ENCODE data around the gene NEDD4L. TPM values are rescaled to one million over a fixed set of nuclear protein-coding genes. Genes with fewer than 3 reads are reported as not detected.
A peak's percentile ranks its signal among the peaks of the same experiment; 100 is the strongest.

The NEDD4L gene
- total RNA-seq, 1 donor from 2014 or later = 30.9 TPM

DNA sequence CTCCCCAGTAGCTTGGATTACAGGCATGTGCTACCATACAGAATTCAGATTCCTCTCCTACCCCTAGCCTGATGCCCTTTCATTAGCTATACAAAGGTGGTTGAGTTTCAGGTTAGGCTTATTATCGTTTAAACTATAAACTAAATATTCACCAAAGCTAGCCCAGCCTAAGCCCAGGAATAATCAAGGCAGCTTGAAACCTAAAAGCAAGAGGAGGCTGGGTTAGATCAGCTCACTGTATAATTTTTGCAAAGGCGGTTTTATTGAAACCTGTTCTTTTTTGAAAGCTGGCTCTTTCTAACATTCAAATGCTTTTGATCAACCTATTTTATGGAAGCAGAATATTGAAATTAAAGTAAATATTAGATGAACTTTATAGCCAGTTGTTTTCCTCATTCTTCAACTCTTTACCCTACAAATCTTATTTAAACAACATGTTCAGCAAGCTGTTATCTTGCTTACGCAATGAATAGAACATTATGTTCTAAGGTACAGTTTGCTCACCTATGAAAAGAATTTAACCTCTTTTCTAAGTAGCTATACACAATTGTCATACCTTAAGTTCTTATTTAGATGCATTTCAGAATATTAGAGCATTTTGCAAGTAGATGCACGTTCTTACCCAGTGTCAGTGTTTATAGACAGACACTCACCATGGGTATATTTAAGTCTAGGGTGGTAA lies 241.6 kb downstream of the NEDD4L start:
- intact Hi-C loops (cut with DNase I) = no loop called here
- no peak for ATAC-seq
- DNase-seq (ENCODE audit: low spot score) = no peak

DNA sequence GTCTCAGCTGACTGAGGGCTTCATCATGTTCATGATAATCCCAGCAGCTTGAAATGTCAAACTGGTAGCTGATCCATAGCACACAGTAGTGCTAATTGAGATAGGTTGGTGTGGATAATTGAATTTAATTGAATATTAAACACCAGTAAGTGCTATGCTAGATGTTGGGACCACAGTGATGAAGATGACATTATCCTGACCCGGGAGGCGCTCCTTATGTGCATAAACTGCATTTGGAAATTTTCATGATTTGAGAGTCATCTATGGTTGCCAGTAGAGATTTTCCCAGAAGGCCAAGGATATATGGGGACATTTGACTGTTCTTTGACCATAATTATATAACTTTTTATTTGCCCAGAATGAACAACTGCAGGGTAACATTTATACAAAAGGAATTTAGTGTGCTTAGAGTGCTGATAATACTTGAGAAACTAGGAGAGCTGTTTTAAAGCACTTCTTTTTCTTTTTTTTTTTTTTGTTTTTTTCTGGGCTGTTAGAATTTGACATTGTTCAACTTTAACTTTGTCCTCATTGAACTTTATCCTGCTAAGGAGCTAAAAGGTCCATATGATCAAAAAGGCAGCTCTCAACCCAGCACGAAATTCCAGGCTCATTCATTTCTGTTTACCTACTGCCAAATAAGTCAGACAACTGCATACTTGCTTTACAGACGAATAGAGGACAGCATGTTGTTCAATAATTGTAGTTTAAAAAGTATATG lies 242.8 kb downstream of the NEDD4L start:
- DNase-seq (ENCODE audit: low spot score) (no peak), ATAC-seq (no peak)
- intact Hi-C loops (cut with DNase I) = no loop called here

DNA sequence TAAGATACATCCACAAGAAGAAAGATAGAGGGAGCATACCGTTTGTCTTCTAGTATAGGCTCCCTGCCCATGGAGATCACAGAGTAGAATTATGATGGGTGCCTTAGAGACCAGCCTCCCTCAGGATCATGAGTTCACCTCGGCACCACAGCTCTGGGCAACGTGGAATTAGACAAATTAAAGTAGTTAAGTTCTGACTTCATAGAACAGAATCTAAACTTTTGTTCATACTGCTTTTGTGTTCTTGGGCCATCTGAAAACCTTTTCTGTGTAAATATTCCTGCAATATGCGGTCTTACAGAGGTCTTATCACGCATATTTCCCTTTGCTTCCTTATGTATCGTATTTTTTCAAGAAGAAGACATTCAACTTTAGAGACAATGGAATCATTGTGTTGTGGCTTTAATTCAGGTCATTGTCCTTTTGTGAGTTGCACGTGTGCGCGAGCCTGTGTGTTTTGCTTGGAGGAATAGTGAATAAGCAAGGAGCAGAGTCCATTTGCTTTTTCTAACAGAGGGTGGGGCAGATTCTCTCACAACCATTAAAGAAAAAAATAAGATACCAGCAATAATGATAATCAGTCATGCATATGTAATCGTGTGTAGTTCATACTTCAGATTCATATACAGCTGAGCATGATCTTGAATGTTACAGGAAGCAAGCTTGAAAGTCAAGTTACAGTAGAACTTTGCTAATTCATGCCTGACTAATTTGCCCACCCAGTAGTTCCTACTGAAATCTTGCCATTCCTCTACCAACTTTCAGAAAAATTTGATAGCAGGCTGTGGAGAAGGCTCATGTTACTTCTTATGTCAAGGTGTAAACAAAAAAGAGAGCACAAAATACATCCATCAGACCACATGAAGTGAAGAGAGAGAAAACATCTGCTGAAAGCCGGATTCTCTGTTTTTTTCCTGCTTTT lies 243.6 kb downstream of the NEDD4L start:
- DNase-seq (ENCODE audit: low spot score) = no peak

DNA sequence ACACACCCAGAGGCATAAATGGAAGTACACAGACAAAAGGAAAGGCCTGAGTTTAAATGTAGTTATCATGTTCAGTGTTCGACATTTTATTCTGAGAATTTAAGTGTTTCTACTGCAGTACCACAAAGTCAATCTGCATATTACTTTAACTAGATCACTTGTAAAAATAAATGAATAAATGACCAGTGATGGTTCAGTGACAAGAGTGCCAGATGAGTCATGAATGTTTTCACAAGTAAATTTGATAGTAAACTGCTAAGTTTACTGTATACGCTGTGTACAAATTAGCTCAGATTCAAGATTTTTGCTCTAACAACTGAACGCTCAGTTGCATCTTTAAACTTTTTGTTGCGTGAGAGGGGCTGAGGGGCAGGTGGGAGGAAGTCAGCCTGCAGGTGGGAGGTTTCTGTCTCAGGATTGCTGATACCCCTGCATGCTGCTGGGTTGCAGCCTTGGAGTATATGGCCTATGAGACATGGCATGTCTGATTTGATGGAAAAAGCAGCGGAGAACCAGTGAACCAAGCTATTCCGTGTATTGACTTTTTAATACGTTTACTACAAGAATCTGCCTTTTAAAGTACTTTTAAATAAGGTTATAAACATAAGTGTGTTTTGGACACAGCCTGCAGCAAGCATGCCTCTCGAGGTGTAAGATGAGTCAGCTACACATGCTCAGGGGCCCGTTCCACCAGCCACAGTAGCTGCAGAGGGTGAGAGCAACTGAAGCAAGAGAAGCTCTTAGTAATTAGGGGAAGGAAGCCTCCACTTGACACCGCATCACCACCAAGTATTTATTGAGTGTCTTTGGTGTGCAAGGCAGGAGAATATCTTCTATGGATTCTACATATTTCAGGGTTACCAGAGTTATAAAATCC lies 245.1 kb downstream of the NEDD4L start:
- intact Hi-C loops (cut with DNase I) = no loop called here
- DNase-seq (ENCODE audit: low spot score) = no peak
- no peak for ATAC-seq

More for the DNA sequence above, 243.6 kb downstream of the NEDD4L start:
- intact Hi-C loops (cut with DNase I) = no loop called here
- ATAC-seq = peak; percentile 88

DNA sequence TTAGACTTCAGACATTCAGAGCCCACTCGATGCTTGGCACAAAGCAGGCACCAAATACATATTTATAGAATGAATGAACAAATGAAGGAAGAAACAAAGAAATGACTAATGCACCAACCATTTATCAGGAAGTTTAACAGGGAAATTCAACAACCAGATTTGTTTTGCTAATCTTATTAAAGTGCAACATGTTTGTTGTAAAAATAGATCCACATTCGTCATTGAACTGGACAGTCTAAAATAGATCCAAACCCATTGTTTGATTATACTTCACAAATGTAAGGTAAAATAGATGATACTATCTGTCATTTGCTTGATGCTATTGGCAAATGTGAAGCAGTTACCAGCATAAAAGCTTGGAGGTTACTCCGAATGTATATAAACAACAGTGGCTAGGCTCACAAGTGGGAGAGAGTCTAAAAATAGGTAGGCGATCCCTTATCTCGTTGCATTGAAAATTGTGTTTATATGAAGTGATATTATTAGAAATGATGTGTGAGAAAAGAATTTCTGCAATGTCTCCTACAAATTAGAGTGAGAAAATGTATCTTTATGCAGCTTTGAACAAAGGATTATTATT lies 246.2 kb downstream of the NEDD4L start:
- DNase-seq (ENCODE audit: low spot score) (no peak), ATAC-seq (no peak)
- intact Hi-C loops (cut with DNase I) = no loop called here

DNA sequence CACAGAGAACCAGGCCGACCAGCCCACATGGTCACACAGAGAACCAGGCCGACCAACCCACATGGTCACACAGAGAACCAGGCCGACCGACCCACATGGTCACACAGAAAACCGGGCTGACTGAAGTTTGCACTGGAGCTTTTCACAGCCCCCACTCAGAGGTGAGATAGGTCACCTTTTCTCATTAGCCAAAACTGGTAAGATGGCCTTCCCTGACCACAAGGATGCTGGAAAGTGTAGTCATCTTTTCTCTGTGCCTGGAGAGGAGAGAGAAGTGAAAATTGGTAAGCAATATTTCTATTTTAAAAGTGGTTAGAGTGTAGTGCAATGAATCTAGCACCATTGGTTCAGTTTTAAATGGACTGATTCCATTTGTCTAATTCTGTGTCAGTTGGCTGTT lies 247.1 kb downstream of the NEDD4L start:
- ATAC-seq = no peak
- intact Hi-C loops (cut with DNase I) = no loop called here

DNA sequence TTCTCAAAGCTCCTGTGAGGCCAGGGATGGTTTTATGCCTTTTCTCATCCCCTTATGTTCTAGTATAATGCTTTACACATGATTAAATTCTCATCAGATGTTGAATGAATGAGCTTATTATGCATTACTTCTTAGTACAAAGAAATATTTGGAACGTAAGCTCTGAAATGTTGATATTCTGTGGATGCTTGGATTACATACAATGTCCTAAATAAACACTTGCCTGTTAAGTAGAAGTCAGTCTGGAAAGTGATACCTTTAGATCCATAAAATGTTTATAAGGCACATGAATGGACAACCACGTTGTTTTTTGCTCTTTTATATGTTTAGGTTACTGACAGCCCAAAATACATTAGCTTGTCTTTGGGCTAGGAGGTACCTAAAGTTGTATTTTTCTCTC lies 248.6 kb downstream of the NEDD4L start:
- no peak for ATAC-seq
- no peak for DNase-seq (ENCODE audit: low spot score)
- intact Hi-C loops (cut with DNase I) = no loop called here

More for the DNA sequence above, 247.1 kb downstream of the NEDD4L start:
- DNase-seq (ENCODE audit: low spot score) = no peak

DNA sequence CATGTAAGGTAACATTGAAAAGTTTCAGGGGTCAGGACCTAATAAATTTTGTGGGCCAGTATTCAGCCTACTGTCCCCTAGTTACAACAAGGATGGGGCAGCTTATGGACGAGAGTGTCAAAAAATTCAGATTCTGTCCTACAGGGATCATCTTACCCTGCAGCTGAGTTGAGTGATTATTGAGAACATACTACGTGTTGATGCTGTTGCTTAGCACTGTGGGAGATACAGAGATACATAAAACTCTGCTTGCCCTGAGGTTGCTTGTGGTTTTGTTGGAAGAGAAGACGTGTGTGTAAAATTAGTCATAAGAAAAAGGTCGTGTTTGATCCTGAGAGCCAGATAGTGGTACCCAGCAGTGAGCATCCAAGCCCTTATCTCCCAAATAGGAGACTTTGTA lies 253.2 kb downstream of the NEDD4L start:
- DNase-seq (ENCODE audit: low spot score) (no peak), ATAC-seq (no peak)
- intact Hi-C loops (cut with DNase I) = no loop called here

DNA sequence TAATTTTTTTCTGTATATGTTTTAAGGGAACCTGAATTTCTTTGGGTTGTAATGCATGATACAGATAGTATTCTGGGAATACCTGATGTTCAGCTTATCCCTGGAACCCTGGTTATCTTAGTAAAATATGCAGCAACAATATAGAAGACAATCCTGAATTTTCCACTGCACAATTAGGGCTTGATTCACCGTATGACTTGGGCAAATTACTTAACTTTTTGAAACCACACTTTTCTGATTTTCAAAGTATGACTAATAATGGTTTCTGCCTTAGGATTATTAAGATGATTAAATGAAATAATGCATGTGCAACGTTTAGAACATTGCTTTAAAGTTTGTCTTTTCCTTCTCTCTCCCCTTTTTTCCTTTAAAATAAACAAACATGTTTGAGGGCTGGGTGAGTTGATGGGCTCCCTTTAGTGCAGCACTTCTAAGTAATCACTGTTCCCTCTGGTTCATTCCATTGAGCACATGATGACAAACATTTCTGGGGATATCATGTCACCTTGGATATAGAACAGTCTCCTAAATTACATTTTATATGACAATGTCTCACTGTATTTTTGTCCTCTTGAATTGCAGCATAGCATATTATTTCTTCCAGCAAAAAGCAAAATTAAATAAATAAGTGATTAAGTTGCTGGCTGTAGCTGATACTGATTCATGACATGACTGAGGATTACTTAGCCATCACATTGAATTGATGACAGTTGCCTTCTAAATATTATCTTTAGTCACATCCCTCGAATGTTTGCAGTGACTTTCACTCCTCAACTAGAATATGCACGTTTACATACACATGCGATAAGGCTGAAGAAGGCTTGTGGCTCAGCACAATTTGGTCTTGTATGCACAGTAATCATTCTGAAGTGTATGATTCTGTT lies 254.5 kb downstream of the NEDD4L start:
- DNase-seq (ENCODE audit: low spot score) (no peak), ATAC-seq (no peak)
- intact Hi-C loops (cut with DNase I) = no loop called here

DNA sequence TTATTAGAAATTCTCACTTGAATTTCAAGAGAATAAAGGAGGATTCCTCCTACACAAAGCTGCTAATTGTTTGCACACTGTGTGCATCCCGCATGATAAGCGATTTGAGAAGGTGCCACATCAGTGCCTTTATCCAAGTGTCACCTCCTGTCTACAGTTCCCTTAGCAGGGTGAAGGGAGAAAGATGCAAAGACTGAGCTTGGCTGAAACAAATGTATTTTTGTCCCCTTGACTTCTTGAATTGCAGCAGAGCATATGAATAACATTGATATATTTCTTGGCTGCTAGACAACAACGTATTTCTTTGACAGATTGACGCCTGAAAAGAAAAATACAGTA lies 255.1 kb downstream of the NEDD4L start:
- intact Hi-C loops (cut with DNase I) = no loop called here
- DNase-seq (ENCODE audit: low spot score) (no peak), ATAC-seq (no peak)

DNA sequence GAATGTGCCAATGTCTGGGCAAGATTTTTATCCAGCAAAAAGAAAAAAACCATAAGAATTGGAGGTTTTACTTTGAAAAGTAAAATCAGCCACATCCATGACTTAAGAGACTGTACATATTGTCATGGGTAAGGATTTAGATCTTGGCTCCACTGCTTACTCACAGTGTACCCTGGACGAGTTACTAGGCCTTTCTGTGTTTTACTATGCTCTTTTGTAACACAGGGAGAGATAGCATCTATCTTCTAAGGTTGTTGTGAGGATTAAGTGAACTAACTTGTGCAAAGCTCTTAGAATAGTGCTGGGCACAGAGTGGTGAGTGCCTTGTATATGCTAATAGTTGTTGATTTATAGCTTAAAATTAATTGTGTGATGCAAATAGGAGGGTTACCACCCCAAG lies 255.9 kb downstream of the NEDD4L start:
- DNase-seq (ENCODE audit: low spot score) (no peak), ATAC-seq (no peak)
- intact Hi-C loops (cut with DNase I) = no loop called here

DNA sequence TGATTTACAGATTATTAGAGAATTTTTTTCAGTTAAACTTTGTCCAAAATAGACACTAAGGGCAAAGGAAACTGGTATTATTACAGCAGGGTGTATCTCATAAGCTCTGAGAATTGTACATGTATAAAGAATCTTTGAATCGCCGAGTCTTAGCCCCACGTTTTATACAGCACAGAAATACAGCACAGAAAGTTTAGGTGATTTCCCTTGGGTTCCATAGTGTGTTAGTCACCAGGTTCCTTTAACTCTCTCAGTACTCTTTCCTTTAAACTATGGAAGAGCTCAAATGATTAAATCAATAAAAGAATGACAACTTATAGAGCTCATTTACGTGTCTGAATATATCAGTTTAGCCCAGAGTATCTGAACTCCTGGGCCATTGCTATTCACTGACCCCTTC lies 256.8 kb downstream of the NEDD4L start:
- intact Hi-C loops (cut with DNase I) = no loop called here
- no peak for DNase-seq (ENCODE audit: low spot score)
- ATAC-seq = no peak

DNA sequence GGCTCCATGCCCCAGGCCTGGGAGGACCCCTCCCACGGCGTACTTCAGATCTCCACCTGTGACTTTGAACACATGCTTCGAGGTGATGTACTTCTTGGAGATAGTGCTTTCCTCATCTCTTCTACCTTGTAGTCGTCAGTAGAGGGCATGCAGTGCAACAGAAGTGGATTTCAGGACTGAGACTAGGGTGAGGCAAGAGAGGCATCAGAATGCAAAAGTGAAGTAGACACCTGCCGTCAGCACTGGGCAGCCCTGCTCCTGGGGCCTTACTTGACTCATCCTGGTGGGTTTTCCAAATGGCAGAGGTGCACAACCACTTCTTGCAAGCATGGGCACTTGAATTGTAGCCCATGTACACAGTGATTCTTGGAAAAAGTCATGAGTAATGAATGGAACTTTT lies 258.8 kb downstream of the NEDD4L start:
- ATAC-seq = no peak
- DNase-seq (ENCODE audit: low spot score) = no peak
- intact Hi-C loops (cut with DNase I) = no loop called here

DNA sequence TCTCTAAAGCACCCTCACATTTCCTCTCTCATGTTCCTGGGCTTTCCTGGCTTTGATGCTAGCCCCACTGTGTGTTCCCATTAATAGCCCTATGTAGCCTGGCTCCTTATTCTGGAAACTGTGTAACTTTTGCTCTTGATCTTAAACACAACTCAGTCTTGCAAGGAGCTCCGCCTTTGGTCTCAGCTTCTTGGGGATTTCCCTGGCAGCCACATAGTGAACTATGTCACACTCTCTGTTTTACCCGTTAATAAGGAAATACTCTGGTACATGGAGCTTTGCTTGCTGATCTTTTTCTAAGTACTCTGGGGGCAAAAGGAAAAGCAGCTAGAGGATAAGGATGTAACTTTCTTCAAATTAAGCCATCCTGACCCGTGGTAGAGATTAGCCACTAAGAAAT lies 259.3 kb downstream of the NEDD4L start:
- ATAC-seq = peak; percentile 55
- intact Hi-C loops (cut with DNase I) = no loop called here

DNA sequence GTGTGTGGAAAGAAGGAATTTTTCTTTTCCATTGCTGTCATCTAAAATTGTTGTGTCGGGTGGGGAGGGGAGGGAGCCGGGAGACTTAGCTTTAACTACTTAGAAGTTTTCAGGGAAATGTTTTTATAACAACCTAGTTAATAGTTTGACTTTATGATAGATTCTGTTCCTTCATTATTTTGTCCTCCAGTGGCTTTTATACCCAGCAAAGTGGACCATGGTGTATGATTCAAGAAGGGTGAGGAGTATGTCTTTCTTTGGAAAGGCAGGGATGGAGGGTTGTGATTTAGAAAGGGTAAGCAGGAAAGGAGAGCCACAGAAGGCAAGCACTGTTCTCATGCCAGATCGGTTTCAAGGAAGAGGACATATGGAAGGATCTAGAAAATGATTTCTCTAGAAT lies 261.8 kb downstream of the NEDD4L start:
- ATAC-seq (no peak), DNase-seq (ENCODE audit: low spot score) (no peak)
- intact Hi-C loops (cut with DNase I) = no loop called here

More for the DNA sequence above, 259.3 kb downstream of the NEDD4L start:
- no peak for DNase-seq (ENCODE audit: low spot score)

DNA sequence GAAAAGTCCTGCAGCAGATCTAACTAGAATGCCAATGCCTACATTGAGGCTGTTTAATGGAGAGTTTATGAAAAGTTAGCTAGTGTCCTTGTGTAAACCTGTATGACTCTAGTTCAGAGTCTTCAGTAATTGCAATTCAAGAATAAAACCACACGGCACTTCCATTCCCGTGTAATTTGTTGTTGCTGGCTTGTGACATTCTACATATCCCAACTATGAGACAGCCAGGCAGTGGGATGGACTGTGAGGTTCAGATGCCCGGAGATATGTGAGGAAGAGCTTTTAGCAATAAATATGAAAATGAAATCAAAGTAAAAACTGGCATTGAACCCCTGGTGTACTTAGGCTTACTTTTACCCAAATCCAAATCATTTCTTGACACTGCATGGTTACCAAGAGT lies 263.4 kb downstream of the NEDD4L start:
- intact Hi-C loops (cut with DNase I) = no loop called here
- DNase-seq (ENCODE audit: low spot score) (no peak), ATAC-seq (no peak)

DNA sequence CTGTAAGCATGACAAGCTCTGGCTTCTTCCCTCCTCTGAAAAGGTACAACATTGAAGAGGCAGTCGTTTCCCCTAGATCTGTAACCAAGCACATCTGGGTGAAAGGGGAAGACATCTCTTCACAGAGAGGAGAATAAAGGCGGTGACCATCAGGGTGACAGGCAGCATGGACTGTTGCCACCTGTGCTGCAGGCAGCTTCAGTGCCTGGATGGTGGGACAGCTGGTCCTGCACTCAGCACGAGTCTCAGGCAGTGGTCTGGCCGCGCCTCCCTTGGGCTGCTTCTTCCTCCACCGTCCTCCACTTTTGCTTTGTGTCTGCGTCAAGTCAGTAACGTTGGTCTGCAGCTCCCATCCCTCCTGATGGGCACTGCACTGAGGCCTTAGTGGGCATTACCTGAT lies 264.4 kb downstream of the NEDD4L start:
- intact Hi-C loops (cut with DNase I) = no loop called here
- no peak for ATAC-seq
- DNase-seq (ENCODE audit: low spot score) = no peak

DNA sequence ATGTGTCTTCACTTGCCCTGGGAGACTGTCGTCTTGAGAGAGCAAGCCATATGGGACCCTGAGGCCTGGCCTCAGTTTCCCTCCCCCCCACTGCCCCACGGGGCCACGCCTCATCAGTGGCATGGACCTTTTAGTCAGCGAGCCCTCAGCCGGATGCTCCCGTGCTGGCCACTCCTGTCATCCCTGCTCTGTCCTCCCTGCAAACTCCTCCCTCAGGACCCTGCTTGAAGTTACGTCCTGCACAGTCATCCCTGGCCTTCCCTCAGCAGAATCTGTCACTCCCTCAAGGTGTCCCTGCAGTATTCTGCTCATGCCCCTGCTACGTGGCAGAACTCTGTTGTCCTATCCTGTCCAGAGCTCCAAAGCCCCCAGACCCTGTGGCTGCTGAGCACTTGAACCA lies 265.1 kb downstream of the NEDD4L start:
- intact Hi-C loops (cut with DNase I) = no loop called here
- ATAC-seq (no peak), DNase-seq (ENCODE audit: low spot score) (no peak)
